GM19025 (cell line): ENCODE data around the gene PQBP1.

Experiments used
- ATAC-seq: cut with Tn5 transposase; IDR thresholded peaks from one replicate; pipeline ENCODE4 v1.9.1; 2021; ENCODE audit warnings: mild to moderate bottlenecking, low read depth, moderate library complexity; ENCODE audit not compliant: unreplicated experiment

The PQBP1 gene

DNA sequence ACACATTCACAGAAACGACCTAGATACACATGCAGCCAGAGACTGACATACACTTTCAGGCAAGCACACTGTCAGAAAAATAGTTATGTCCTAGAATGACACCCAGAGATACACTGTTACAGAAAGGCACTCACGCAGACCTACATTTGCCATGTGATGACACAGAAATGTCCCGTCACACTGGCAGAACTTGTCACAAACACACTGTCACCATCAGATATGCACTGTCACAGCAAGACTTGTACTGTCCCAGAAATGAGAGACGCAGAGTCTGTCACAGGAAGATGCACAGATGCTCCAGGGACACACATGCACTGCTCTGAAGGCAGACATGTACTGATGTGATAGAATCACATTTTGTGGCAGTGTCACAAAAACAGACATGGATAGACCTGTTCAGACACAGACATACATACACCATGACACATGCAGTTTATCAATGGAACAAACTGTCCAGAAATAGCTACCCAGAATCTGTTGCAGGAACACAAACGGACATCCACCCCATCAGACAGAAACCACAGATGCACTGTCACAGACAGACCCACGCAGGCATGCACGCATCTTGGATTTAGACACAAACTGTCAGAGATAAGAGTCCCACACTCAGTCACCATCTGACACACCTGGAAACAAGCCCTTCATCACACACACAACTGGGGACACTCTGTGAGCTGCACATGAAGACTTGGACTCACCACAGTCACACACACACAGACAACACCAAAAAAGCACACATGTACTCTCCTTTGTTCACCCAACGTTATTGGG lies 22.4 kb downstream of the PQBP1 start:
- ATAC-seq, result no peak

DNA sequence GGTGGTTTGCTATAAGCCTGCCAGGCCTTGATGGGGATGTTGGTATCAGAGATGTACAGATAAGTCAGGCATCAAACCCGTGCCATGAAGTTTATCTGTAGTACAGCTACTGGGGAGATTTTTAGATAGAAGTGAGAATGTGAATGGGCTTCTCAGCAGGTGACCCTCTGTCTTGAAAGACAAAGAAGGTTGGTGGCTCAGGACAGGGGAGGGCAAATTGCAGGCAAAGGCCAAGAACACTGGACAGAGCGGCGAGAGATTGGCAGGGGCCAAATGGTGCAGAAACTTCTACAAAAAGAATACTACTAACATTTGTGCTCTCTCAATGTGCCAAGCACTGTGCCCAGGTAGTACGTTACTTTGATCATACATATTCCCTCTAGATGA lies 23.0 kb downstream of the PQBP1 start:
- ATAC-seq, result no peak

DNA sequence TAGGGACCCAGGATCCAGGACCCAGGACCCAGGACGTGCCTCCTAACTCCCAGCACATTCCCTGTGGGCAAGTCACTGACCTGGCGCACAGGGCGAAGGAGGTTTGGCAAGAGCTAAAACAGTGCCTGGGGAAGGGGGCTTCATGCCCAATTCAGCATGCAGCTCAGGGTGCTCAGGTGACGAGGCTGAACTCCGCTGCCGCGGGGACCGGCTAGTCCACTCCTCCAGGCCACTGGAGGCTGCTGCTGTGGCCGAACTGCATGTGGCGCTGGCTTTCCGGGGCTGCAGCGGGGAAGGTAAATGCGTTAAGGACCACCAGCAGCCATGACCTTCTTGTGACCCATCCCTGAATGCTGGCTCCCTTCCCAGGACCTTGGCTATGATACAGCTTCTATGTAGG lies 26.0 kb downstream of the PQBP1 start:
- ATAC-seq, result no peak

DNA sequence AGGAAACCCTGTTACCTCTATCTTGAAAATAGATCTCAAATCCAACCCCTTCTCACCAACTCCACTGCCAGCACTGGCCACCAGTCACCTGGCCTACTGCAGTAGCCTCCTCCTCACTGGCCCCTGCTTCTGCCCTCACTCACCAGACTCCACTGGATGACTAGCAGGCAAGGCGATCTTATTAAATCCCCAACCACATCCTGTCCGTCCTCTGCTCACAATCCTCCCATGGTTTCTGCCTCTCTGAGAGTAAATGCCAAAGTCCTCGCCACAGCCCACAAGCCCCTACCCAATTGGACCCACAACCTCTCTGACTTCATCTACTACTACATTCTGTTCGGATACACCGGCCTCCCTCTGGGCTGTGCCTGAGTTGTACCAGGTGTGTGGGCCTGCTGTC lies 26.5 kb downstream of the PQBP1 start:
- ATAC-seq, result no peak

DNA sequence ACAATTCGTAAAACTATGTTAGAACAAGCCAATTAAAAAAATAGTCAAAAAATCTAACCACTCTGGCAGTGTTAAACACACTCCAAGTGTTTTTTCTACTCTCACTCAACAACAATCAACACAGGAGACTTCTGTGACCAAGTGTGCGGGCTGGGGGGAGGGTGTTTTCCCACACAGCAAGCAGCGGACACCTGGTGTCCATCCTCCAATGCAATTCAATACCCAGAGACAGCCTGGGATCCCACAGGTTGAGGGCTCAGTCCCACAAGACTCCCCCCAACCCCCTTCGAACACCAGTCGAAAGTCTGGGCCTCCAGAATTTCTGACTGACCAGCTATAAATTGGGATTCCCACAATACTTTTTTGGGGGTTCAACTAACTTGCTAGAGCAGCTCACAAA lies 29.4 kb downstream of the PQBP1 start:
- no peak for ATAC-seq

DNA sequence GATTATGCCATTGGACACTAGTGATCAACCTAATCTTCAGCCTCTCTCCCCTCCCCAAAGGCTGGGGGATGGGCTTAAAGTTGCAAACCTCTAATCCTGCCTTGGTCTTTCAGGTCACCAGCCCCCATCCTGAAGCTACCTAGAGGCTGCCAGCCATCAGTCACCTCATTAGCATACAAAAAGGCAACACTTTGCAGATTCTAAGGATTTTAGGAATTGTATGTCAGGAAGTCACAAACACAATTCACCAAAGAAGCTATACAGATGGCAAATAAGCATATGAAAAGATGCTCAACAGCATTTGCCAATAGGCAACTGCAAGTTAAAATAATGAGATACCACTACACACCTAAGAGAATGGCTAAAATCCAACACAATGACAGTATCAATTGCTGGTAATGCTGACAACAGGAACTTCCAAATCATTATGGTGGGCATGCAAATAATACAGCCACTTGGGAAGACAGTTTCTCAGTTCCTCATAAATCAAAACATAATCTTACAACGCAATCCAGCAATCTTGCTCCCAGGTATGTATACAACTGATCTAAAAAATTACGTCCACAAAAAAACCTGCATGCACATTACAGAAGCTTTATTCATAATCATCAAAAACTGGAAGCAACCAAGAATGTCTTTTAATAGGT lies 30.1 kb downstream of the PQBP1 start:
- no peak for ATAC-seq

DNA sequence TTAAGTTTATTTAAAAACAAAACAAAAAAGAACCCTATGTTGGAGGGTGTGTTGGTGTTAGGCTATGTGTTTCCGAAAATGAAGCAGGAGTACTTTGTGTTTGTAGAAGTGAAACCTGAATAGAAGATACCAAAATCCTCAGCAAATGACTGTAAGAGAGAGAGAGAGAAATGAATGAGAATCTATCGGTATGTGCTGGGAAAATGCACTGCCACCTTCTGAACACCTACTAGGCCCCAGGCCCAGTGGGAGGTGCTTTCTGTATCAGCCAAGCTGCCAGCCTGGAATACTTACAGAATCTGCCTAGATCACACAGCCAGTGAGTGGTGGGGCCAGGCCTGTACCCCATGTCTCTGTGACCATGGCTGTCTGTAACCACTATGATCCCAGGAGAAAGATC lies 36.0 kb downstream of the PQBP1 start:
- ATAC-seq, result no peak

DNA sequence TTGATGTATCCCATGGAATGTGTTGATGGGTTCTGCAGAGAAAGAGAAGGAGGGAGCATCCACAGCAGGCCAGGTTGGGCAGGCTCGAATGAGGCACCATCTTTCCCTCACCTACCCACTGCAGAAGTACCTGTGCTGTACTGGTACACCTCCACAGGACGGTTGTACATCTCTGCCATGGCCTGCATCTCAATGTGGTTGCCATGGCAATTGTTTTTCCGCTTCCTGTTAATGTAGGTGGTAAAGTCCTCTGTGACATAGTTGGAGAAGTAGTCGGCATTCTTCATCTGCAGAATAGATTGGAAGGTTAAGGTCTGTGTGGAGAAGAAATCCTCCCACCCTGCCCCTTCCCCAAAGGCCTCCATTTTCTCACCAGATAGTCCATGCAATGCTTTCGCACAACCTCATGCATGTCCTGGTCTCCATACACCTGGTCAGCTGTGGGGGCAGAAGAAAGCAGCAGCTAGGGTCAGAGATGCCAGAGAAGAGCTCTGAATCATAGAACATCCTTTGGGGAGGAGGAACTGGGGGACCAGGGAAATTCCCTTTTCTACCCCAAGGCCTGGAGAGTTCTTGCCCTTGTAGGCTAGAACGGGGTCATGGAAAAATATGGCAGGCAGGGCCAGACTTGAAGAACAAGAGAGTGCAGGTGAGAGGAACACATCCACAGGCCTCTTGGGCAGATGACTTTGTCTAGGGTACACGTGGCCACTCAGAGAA lies 37.0 kb downstream of the PQBP1 start:
- ATAC-seq, result no peak

DNA sequence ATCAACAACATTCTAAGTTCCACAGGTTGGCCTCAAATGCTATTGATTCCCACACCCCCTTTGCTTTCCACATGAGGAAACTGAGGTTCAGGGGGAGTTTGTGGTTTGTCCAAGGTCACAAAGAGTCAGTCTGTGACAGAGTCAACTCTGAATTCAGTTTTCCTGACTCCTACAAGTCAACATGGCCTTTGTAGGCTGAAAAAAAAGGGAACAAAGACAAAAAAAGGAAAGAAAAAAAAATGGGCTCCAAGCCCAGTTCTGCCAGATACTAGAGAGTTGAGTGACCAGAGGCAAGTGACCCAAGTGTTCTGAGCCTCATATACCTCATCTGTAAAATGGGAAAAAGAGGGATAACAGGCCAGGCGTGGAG lies 37.6 kb downstream of the PQBP1 start:
- ATAC-seq, result no peak

DNA sequence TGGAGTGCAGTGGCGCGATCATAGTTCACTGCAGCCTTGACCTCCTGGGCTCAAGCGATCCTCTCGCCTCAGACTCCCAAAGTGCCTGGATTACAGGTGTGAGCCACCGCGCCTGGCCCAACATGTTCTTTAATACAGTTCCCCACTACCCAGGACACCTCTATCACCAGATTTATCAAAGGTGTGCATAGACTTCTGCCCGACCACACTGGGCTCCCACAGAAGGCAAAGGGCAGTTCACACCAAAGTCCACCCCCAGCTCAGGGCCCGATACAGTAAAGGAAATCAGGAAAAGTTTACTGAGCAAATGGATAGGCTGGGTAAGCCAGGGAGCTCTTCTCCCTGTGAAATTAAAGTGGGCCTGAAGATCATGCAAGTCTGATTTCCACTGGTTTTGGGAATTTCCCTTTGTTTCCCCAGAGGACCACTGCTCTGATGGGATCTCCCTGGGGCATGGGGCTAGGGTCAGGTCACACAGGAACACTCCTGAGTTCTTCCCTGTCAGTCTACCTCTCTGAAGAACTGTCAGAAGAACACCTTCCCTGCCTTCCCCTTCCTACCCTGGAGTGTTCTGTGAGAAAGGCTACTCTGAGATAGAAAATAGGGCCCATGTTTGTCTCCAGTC lies 38.8 kb downstream of the PQBP1 start:
- ATAC-seq, result no peak

DNA sequence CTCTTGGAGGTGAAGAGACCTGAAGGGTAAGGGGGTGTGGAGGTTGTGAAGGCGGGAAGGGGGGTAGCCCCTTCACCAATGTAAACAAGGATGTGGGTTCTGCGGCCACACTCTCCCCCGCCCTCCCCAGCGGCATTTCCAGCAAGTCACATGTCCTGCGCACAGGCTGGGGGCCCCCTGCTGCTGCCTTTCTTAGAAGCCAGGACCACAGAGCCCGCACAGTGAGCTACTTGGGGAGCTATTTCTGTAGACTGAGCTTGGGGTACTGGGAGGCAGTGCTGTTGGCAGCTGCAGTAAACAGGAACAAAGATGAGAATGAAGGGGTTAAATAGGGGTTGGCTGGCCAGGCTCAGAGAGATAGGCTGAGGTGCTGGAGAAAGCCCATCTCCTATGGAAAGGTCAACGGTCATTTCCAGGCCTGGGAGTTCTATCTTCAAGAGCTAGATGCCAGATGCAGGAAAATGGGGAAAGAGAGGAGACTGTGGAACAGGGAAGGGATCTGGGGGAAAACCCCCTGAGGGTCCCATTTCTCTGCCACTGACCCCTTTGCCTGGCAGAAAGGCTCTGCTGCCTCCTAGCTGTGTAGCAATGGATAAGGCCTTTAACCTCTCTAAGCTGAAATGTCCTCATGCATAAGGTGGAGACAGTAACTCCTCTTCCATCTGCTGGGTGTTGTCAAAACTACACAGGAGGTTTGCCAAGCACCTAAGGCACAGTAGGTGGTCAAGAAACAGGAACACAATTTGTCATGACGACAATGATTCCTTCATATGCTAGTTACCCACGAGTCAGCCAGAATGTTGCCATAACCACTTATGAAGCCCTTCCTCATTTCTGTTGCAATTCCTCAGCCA lies 39.6 kb downstream of the PQBP1 start:
- peak; percentile 46 for ATAC-seq

DNA sequence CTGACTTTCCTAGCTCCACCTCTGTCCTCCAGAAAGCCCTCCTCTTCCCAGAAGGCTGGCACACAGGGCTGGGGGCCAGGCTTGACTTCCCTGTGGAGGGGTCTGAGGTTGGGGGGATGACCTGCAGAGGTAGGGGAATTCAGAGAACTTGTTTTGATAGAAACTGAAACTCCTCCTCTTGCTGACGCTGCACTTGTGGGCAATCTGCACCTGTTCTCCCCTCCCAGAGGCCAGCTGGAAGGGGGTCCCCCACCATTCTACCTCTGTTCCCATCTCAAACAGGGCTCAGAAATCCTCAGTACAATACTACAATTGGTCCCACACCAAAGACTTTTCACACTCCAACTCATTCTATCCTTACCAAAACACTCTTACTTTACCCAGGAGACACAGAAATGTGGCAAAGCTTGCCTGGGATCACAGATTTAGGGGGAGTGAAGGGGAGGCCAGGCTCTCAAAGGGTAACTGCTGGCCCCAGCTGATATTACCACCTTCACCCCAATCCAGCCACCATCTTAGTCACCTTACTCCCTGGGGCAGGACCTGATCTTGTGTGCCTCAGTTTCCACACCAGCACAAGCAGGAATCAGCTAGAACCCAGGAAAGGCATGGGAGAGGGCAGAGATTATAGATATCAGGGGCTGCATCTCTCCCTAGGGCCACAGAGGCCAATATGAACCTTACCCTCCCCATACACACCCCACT lies 41.1 kb downstream of the PQBP1 start:
- ATAC-seq, result peak; percentile 52

DNA sequence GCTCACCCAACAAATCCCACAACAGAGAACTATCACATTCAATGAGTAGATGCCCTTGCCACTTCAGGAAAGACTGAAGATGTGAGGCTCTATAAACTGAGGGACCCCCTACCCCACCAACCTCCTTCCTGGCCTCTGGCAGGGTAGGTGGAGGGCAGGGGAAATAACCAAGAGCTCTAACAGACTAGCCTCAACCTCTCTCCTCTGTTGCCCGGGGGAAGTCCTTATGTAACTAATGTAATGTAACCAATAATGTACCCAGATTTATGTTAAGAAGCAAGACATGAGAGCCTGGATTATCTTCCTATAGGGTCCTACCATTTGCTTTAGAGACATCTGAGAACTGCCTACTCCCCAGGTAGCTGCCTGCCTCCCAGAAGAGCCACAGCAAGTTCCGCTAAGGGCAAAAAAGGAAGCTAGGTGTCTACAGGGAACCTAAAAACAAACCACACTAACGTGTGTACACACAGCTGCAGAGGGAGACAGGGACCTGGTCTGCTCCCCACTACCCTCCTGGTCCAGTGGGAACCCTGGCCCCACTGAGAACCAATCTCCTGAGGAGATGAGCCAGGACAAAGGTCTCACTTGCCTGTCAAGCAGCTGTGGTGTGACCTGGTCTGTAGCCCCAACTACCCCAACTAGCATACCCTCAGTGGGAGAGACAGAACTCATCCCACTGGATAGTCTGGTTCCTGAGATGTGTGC lies 41.9 kb downstream of the PQBP1 start:
- no peak for ATAC-seq

DNA sequence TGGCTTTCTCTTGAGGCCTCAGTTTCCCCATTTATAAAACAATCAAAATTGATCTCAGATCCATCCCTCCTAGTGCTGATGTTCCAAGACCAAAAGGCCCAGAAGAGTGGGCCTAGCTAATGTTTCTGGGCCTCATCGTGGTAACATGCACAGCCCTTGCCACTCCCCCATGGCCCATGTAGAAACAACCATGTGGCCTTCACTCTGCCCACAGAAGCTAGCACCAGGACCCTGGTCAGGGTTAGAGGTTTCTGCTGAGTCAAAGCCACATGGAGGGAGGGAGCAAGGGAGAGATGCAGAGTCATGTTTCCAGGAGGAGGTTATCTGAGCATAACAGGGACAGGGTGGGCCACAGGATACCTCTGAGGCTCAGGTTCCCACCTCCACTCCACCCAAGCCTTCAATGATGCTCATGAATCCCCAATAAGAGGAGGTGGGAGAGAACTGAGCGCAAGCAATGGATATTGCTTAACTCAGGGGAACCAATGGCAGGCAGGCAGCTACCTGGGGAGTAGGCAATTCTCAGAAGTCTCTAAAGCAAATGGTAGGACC lies 42.8 kb downstream of the PQBP1 start:
- no peak for ATAC-seq

DNA sequence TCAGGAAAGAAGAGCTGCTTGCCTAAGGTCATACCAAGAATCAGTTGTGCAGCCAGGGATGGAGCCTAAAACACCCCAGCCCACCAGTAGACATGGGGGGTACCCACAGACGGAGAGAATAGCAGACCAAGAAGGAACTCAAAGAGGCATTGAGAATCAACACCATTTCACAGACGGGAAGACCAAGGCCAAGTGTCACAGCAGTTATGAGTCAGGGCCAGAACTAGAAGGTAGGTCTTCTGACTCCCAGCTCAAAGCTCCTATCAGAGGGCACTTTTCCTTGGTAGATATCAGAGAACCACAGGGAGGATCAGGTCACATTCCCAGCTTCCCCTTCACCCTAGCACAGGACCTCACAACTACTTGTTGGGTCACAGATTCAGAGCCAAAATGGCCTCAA lies 45.2 kb downstream of the PQBP1 start:
- no peak for ATAC-seq

DNA sequence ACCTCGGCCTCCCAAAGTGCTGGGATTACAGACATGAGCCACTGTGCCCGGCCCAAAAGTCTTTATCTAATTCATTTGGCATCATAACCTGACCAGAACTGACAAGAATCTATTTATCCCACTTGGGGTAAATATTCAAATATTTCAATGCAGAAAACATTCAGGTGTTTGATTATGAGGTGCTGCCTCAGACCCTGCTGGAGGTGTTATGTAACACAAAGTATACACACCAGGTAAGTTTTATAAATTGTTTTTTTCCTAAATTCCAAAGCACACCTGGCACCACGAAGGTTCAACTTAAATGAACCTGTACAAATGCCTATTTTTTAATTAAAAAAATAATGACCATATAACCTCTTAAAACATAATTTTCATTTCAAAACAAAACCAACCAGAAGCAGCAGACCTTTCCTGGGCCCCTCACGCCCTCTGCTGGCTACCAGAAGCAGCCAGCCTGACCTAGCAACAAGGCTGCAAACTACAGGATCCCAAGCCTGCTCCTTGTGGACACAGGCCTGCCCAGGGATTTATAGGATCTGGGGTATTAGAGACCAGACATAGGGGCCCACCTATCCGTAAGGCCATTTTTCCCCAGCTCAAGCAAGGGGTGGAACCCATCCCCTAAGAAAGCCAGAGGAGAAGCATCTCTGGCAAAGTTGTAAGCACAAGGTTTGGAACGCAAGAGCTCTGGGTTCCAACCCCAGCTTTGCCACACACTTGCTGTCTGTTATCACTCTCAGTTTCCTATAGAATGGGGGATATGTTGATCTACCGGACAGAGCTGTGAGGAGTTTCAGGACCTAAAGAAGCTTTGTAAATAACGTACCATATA lies 48.0 kb downstream of the PQBP1 start:
- no peak for ATAC-seq

DNA sequence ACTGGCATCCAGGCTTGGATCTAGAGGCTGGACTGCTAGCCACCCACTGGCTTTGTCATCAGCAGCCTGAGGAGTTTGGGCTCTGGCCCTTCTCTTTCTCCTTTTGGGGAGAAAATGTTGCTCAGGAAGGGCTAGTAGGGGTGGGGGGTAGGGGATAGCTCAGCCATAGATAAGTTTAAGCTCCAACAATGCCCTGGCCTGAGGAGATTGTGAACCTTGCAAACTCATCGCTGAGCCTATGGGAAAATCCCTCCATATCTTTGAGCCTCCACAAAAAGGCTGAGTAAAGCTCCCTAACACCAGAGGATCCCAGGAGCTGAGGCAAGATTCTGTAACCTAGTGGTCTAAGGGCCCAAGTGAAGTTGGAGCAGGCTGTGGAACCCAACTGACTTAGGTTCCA lies 50.9 kb downstream of the PQBP1 start:
- ATAC-seq, result no peak
